Type B pancreatic cell (in vitro differentiated cells): ENCODE measurements around the gene SYT8. TPM values are rescaled to one million over a fixed set of nuclear protein-coding genes. Genes with fewer than 3 reads are reported as not detected.

ENCODE experiments used
- DNase-seq: peaks from one replicate; pipeline ENCODE4 v3.0.0; 2021; ENCODE audit warnings: mixed read lengths; ENCODE audit not compliant: unreplicated experiment; ENCODE audit errors: extremely low spot score
- H3K27ac Mint-ChIP-seq: 2 replicates; pipeline ENCODE4 v1.8.0; 2021; ENCODE audit warnings: mild to moderate bottlenecking, mixed read lengths
- H3K27me3 Mint-ChIP-seq: 2 replicates; pipeline ENCODE4 v1.8.0; 2021; ENCODE audit warnings: mixed read lengths
- H3K36me3 Mint-ChIP-seq: 2 replicates; pipeline ENCODE4 v1.8.0; 2021; ENCODE audit warnings: mixed read lengths
- H3K4me1 Mint-ChIP-seq: one replicate; pipeline ENCODE4 v1.8.0; 2021; ENCODE audit warnings: mixed read lengths; ENCODE audit not compliant: unreplicated experiment
- H3K4me3 Mint-ChIP-seq: 2 replicates; pipeline ENCODE4 v1.8.0; 2021; ENCODE audit warnings: mild to moderate bottlenecking, mixed read lengths
- H3K9me3 Mint-ChIP-seq: 2 replicates; pipeline ENCODE4 v1.8.0; 2021; ENCODE audit warnings: mixed read lengths
- total RNA-seq: library from RNA; stranded (reverse); gene quantifications from 2 replicates; pipeline ENCODE4 v1.2.1, GENCODE V29; 2021; ENCODE audit warnings: low replicate concordance
- TF ChIP-seq, protein P1 (sequence below): fragments of 200-600 bp; sonication (generic); conservative IDR thresholded peaks from 2 replicates; pipeline ENCODE4 v1.5.0; 2021; ENCODE audit warnings: antibody characterized with exemption, mild to moderate bottlenecking

The SYT8 gene
- total RNA-seq, 1 donor from 2014 or later, result 4.5 TPM

DNA sequence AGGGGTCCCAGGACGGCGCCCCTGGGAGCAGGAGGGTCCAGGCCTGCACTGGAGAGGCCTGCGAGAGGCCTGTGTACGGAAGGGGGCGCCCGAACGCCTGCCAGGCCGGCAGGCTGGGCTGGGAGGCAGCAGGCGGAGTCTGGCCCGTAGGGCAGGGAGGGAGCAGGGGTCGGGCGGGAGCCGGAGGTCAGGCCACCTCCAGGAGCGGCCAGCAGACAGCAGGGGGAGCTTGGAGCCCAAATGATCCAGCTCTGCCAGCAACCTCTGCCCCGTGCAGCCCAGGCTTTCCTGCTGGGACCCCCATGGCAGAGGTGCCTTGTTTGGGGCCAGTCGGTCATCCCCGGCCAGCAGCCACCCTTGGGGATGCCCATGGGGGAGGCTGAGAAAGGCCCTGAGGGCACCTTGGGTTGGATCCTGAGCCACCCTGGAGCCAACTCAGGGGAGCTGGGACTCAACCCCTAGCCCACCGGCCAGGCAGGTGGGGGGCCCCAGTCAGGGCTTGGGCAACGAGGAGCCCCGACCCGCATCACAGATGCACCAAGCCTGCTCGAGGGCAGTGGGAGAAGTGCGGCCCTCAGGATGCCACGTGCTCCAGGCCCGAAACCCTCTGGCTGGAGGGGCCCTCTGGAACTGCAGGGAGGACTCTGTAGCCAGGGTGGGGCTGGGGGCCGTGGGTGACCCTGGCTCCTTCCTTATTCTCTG is 9.6 kb upstream of the SYT8 start:
- Mint-ChIP-seq H3K9me3 (no peaks in the 10 kb centered on the region), H3K4me3 (no peak overlapping the region), H3K4me1 (peaks cover 3% of the 10 kb centered on the region), H3K36me3 (no peaks in the 10 kb centered on the region), H3K27me3 (no peaks in the 10 kb centered on the region), H3K27ac (no peak overlapping the region)
- peak; percentile 77 for DNase-seq
- TF ChIP-seq, protein P1, sequence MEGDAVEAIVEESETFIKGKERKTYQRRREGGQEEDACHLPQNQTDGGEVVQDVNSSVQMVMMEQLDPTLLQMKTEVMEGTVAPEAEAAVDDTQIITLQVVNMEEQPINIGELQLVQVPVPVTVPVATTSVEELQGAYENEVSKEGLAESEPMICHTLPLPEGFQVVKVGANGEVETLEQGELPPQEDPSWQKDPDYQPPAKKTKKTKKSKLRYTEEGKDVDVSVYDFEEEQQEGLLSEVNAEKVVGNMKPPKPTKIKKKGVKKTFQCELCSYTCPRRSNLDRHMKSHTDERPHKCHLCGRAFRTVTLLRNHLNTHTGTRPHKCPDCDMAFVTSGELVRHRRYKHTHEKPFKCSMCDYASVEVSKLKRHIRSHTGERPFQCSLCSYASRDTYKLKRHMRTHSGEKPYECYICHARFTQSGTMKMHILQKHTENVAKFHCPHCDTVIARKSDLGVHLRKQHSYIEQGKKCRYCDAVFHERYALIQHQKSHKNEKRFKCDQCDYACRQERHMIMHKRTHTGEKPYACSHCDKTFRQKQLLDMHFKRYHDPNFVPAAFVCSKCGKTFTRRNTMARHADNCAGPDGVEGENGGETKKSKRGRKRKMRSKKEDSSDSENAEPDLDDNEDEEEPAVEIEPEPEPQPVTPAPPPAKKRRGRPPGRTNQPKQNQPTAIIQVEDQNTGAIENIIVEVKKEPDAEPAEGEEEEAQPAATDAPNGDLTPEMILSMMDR, result peak; percentile 84

DNA sequence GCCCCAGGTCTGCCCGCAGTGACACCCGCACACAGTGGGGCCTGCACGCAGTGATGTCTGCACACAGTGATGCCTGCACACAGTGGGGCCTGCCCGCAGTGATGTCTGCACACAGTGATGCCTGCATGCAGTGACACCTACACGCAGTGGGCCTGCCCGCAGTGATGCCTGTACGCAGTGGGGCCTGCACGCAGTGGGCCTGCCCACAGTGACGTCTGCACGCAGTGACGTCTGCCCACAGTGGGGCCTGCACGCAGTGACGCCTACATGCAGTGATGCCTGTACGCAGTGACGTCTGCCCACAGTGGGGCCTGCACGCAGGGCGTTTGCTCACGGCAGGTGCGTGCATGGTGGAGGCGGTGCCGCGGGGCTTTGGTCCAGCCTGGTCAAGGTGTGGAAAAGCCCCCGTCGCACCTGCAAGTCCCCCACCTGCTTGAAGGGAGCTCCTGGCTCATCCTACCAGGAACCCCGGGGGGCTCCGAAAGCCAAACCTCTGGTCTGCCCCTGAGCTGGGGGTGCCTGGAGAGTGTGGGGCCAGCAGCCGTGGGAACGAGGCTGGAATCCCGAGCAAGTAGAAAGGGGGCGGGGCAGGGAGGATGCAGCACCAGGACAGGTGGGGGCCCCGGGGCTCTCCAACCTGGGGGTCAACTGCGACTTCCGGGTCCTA is 8.9 kb upstream of the SYT8 start:
- TF ChIP-seq, protein P1, result no peak
- no peaks in the 10 kb centered on the region for H3K36me3 Mint-ChIP-seq
- H3K9me3 Mint-ChIP-seq, result no peaks in the 10 kb centered on the region
- H3K4me3 Mint-ChIP-seq, result no peak overlapping the region
- H3K27me3 Mint-ChIP-seq, result no peaks in the 10 kb centered on the region
- H3K4me1 Mint-ChIP-seq, result peaks cover 3% of the 10 kb centered on the region
- no peak for DNase-seq
- no peak overlapping the region for H3K27ac Mint-ChIP-seq

DNA sequence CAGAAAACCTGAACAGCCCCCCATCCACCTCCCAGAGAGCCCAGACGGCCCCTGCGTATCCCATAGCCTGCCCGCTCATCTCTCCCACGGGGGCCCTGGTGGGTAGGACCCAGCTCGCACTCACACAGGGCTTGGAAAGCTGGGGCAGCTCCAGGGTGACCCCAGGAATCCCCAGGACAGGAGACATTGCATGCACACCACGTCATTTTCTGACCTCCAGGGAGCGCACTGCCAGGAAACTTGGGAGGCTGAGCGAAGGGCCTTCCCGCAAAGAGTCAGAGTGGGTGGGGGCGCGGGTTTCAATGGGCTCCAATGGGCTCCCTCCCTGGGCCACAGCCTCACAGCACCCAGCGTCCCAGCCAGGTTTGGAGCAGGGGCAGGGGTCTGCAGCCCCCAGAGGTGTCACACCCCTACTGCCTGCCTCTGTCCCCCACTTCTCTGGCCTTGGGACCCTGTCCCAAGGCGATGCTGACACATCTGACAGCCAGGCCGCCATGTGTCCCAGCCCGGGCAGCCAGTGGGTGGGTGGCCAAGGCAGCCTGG is 8.2 kb upstream of the SYT8 start:
- no peak overlapping the region for H3K4me3 Mint-ChIP-seq
- no peak overlapping the region for H3K27ac Mint-ChIP-seq
- H3K36me3 Mint-ChIP-seq, result no peaks in the 10 kb centered on the region
- no peak for DNase-seq
- no peaks in the 10 kb centered on the region for H3K9me3 Mint-ChIP-seq
- TF ChIP-seq, protein P1, result no peak
- no peaks in the 10 kb centered on the region for H3K27me3 Mint-ChIP-seq
- H3K4me1 Mint-ChIP-seq, result peaks cover 3% of the 10 kb centered on the region

DNA sequence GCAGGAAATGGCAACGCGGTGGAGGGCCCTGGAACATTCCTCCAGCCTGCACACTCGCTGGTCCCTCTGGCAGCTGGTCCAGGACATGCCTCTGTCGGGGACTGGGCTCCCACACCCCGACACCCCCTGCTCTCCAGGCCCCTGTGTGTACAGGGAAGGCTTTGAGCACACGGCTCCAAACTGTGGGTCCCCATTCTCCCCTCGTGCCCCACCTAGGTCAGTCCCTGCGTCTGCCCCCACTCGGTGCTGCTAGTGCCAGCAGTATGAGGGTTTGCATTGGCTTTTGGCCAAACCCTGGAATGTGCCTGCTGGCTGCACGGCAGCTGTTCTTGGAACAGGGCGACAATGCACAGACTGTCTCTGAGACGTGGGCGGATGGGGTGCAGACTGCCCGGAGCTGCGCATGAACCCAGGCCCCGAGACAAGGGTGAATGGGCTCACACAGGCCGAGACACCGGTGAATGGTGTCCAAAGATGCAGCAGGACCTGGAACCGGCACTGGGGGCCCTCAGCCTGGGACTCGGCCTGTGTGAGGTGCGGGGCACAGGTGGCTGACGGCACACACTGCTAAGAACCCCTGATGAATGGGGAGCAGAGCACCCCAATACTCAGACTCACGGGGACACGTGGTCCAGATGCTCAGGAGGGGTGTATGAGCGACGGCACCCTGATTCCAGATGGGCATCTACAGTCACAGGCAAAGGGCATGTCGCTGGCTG is 7.5 kb upstream of the SYT8 start:
- TF ChIP-seq, protein P1, result no peak
- no peak overlapping the region for H3K4me3 Mint-ChIP-seq
- DNase-seq, result peak; percentile 69
- no peaks in the 10 kb centered on the region for H3K27me3 Mint-ChIP-seq
- H3K36me3 Mint-ChIP-seq, result no peaks in the 10 kb centered on the region
- H3K4me1 Mint-ChIP-seq, result peaks cover 3% of the 10 kb centered on the region
- H3K9me3 Mint-ChIP-seq, result no peaks in the 10 kb centered on the region
- no peak overlapping the region for H3K27ac Mint-ChIP-seq

DNA sequence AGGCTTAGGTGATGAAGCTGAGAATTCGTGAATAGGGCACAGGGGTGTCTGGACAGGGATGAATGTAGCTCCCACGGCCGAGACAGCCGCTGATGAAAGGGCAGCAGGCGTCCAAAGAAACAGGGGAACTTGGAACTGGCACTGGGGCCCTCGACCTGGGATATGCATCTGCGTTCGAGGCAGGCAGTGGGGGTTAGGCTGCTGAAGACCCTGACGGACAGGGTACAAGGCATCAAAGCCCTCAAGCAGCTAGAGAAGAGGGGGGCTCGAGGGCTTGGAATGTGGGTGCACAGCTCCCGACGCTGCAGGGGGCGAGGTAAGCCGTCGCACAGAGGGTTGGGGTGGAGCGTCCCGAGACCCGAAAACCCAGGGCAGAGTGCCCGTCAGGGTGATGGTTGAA is 6.9 kb upstream of the SYT8 start:
- no peaks in the 10 kb centered on the region for H3K36me3 Mint-ChIP-seq
- no peaks in the 10 kb centered on the region for H3K9me3 Mint-ChIP-seq
- no peak overlapping the region for H3K4me3 Mint-ChIP-seq
- H3K27ac Mint-ChIP-seq, result no peak overlapping the region
- H3K27me3 Mint-ChIP-seq, result no peaks in the 10 kb centered on the region
- H3K4me1 Mint-ChIP-seq, result peaks cover 3% of the 10 kb centered on the region
- TF ChIP-seq, protein P1, result no peak
- DNase-seq, result no peak
